GM12878 (cell line): ENCODE results near the gene ZNF41. TPM values are rescaled to one million over a fixed set of nuclear protein-coding genes. Genes with fewer than 3 reads are reported as not detected.

Experiments
- ATAC-seq: fragments of 200-7000 bp; cut with Tn5 transposase; 3 replicates; pipeline ENCODE4 v1.9.1; 2020; ENCODE audit warnings: mild to moderate bottlenecking, moderate library complexity
- BruUV-seq: library from RNA; stranded (reverse); fragments of 400-500 nt; replicated peaks from 2 replicates; lab custom pipeline; 2021; lab: Mats Ljungman, UMichigan
- CTCF ChIA-PET: fragments of 300-600 bp; sonication (Branson Sonifier 250); formaldehyde crosslinking; extraction: SDS; loops from one replicate; lab custom pipeline; 2021; ENCODE audit warnings: inconsistent platforms; lab: Yijun Ruan, JAX
- POLR2A ChIA-PET: fragments of 350-600 bp; formaldehyde crosslinking; extraction: SDS; loops from one replicate; lab custom pipeline; 2021; ENCODE audit warnings: inconsistent platforms; lab: Charles Lee
- RAD21 ChIA-PET: fragments of 300-600 bp; sonication (Branson Sonifier 250); formaldehyde crosslinking; loops from one replicate; lab custom pipeline; 2023; ENCODE audit warnings: antibody characterized with exemption; ENCODE audit not compliant: unreplicated experiment; lab: Charles Lee
- SMC1A ChIA-PET: fragments of 300-600 bp; sonication (Branson Sonifier 250); formaldehyde crosslinking; loops from one replicate; lab custom pipeline; 2023; ENCODE audit not compliant: unreplicated experiment, uncharacterized antibody; lab: Charles Lee
- DNase-seq: peaks from one replicate; pipeline ENCODE4 v3.0.0-alpha.2; 2011; ENCODE audit warnings: low read depth, low spot score
- FAIRE-seq: peaks from 3 replicates; lab custom pipeline; 2011; peaks lifted over from hg19 to GRCh38; lab: Jason Lieb, UNC
- H2AFZ ChIP-seq: 2 replicates; pipeline ENCODE4 v1.6.0; 2011; ENCODE audit warnings: low read depth, low read length, control low read depth; ENCODE audit not compliant: control insufficient read depth
- H3K27ac ChIP-seq: 2 replicates; pipeline ENCODE4 v1.5.1; 2011; ENCODE audit warnings: control low read depth; ENCODE audit not compliant: control insufficient read depth, insufficient read depth
- H3K27me3 ChIP-seq, 2 experiments: replicated peaks in 1 of 2; 2 replicates each; pipeline versions ENCODE4 v1.6.0 to v1.6.1; 2011; ENCODE audit warnings: low read length in 1 of 2; ENCODE audit not compliant: control insufficient read depth in 2 of 2, insufficient read depth in 2 of 2
- H3K36me3 ChIP-seq, 2 experiments: 2 replicates each; pipeline ENCODE4 v1.5.1; 2011; ENCODE audit warnings: low read length in 1 of 2; ENCODE audit not compliant: control insufficient read depth in 2 of 2, insufficient read depth in 2 of 2
- H3K4me1 ChIP-seq: 2 replicates; pipeline ENCODE4 v1.6.1; 2011; ENCODE audit warnings: mild to moderate bottlenecking, low read length, moderate library complexity, mixed read lengths; ENCODE audit not compliant: control insufficient read depth, insufficient read depth
- H3K4me2 ChIP-seq: 2 replicates; pipeline ENCODE4 v1.6.0; 2011; ENCODE audit warnings: control low read depth; ENCODE audit not compliant: control insufficient read depth, insufficient read depth
- H3K4me3 ChIP-seq: fragments of 200-600 bp; sonication (generic); 2 replicates; pipeline ENCODE4 v1.5.1; 2016
- H3K79me2 ChIP-seq: 2 replicates; pipeline ENCODE4 v1.6.0; 2011; ENCODE audit warnings: low read length; ENCODE audit not compliant: control insufficient read depth, insufficient read depth
- H3K9ac ChIP-seq: 2 replicates; pipeline ENCODE4 v1.8.0; 2011; ENCODE audit warnings: low read length, control low read depth, mixed read lengths; ENCODE audit not compliant: control insufficient read depth, insufficient read depth
- H3K9me3 ChIP-seq: replicated peaks from 3 replicates; pipeline ENCODE4 v1.5.1; 2011; ENCODE audit warnings: mild to moderate bottlenecking, low read length; ENCODE audit not compliant: control insufficient read depth, insufficient read depth
- H4K20me1 ChIP-seq: 2 replicates; pipeline ENCODE4 v1.6.0; 2011; ENCODE audit not compliant: control insufficient read depth, insufficient read depth
- BMI1 ChIP-seq: fragments of 450-650 bp; IDR thresholded peaks from 2 replicates; pipeline ENCODE4 v1.6.1; 2016; ENCODE audit warnings: mild to moderate bottlenecking, moderate library complexity, borderline replicate concordance
- CBFB ChIP-seq: IDR thresholded peaks from 2 replicates; pipeline ENCODE4 v1.6.1; 2016; ENCODE audit warnings: antibody characterized with exemption, low read depth
- SPI1 ChIP-seq: IDR thresholded peaks from 2 replicates; pipeline ENCODE4 v1.6.1; 2011; ENCODE audit warnings: low read depth, mild to moderate bottlenecking, low read length, moderate library complexity, borderline replicate concordance; ENCODE audit not compliant: insufficient read depth
- USF1 ChIP-seq: IDR thresholded peaks from 2 replicates; pipeline ENCODE4 v1.6.1; 2011; ENCODE audit warnings: borderline replicate concordance, low read depth, mild to moderate bottlenecking, moderate library complexity, mixed read lengths, low read length; ENCODE audit not compliant: insufficient read depth; ENCODE audit errors: extremely low read length
- WGBS: methylation state at CpG from one replicate; pipeline ENCODE4 v1.1.6; 2016; ENCODE audit warnings: low lambda C conversion rate; ENCODE audit not compliant: insufficient replicate concordance, insufficient coverage; ENCODE audit errors: missing lambda C conversion rate; 5-methylcytosine and 5-hydroxymethylcytosine counted together
- in situ Hi-C: fragments of 300-500 bp; cut with MboI; formaldehyde crosslinking; loops from 9 replicates; pipeline ENCODE4 v1.14.3; 2018; ENCODE audit warnings: mixed read lengths
- intact Hi-C: fragments of 100-400 bp; cut with micrococcal nuclease; formaldehyde crosslinking; loops from one replicate; pipeline ENCODE4 v1.14.2; 2022; ENCODE audit not compliant: unreplicated experiment
- polyA plus RNA-seq, 11 experiments: library from polyadenylated mRNA; depleted of rRNA in 4 of 11; unstranded in 6 of 11; stranded (reverse) in 5 of 11; fragments of >200 nt; fragmentation: Nextera tagmentation in 4 of 11; fragmentation: Illumina TruSeq in 1 of 11; extraction: Ambion mirVana in 4 of 11; extraction: Trizol in 1 of 11; gene quantifications; 1 replicate in 1 of 11; 2 replicates in 10 of 11; pipeline versions ENCODE4 v1.2.1 to v1.2.3, GENCODE V29; 2011 to 2016; ENCODE audit warnings: inconsistent platforms in 2 of 11, missing spikeins in 2 of 11, low read depth in 1 of 11
- total RNA-seq, 4 experiments: library from RNA; depleted of rRNA in 3 of 4; stranded (reverse); fragments of >200 nt in 3 of 4; fragmentation: Illumina TruSeq in 1 of 4; extraction: Trizol in 1 of 4; gene quantifications; 2 replicates each; pipeline versions ENCODE4 v1.2.1 to v1.2.3, GENCODE V29; 2013 to 2021
- TF ChIP-seq, protein P1 (sequence below): fragments of 450-650 bp; IDR thresholded peaks from 2 replicates; pipeline ENCODE4 v1.6.1; 2016; ENCODE audit warnings: mild to moderate bottlenecking
- TF ChIP-seq, protein P2 (sequence below): IDR thresholded peaks from 2 replicates; pipeline ENCODE4 v1.6.1; 2012; ENCODE audit warnings: improper control_type of control experiment, low read depth, low read length; ENCODE audit not compliant: insufficient replicate concordance

Gene ZNF41
- total and polyA plus RNA-seq, 10 of the 15 experiments (the other 5 are each of a cell fraction or from before 2014, with no cell fraction given), result 0.95 to 10.6 (median 7.5) TPM

DNA sequence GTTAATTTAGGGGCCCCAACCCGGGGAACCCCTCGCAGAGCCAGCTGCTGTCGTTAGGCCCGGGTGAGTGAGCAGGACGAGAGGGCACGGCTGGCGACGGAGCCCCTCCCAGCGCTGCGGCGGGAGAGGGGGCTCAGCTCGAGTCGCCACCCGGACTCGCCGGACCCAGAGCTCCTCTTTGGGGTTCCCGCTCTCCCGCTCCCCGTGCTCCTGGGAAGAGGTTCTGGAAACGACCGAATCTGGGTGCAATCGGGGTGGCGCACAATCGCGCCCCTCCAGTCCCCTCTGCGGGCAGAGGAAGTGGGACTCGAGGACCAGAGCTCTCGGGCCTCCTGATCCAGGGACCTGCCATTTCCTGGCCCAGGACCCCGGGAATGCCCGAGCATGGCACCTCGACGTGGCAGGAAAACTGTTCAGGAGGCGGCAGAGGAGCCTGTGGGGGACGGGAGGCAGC is 40.7 kb upstream of the ZNF41 start:
- H3K4me3 ChIP-seq, result peak overlapping the region; percentile 50
- H3K36me3 ChIP-seq, result no peaks in the 10 kb centered on the region
- H3K27ac ChIP-seq, result peak overlapping the region; percentile 10; the same call in 1 of the 2 replicates
- H3K27me3 ChIP-seq, result no peaks in the 10 kb centered on the region
- no peaks in the 10 kb centered on the region for H4K20me1 ChIP-seq
- RAD21 ChIA-PET, result interaction anchor here (0.6 to 2.1 kb wide), 13 partner anchors 8 to 333 kb away, joined by 3 to 25 read pairs (median 4); no protein-coding TSS in a partner anchor
- H3K9ac ChIP-seq, result peak overlapping the region; percentile 27; the same call in 1 of the 2 replicates
- no peaks in the 10 kb centered on the region for H3K79me2 ChIP-seq
- H3K9me3 ChIP-seq, result no peaks in the 10 kb centered on the region; the same call in 2 of the 3 replicates
- CTCF ChIA-PET, result interaction anchor here (0.7 to 12.6 kb wide), 15 partner anchors 10 to 430 kb away, joined by 3 to 178 read pairs (median 4); partner anchors contain the start of gene ZNF41
- ATAC-seq (peak; percentile 57), DNase-seq (no peak), FAIRE-seq (no peak)
- TF ChIP-seq, protein P1, sequence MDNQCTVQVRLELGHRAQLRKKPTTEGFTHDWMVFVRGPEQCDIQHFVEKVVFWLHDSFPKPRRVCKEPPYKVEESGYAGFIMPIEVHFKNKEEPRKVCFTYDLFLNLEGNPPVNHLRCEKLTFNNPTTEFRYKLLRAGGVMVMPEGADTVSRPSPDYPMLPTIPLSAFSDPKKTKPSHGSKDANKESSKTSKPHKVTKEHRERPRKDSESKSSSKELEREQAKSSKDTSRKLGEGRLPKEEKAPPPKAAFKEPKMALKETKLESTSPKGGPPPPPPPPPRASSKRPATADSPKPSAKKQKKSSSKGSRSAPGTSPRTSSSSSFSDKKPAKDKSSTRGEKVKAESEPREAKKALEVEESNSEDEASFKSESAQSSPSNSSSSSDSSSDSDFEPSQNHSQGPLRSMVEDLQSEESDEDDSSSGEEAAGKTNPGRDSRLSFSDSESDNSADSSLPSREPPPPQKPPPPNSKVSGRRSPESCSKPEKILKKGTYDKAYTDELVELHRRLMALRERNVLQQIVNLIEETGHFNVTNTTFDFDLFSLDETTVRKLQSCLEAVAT, result no peak
- TF ChIP-seq CBFB (no peak), BMI1 (no peak), SPI1 (0 out of 2 replicates have a peak, but pooled peaks have one; percentile 9), USF1 (no peak)
- TF ChIP-seq, protein P2, sequence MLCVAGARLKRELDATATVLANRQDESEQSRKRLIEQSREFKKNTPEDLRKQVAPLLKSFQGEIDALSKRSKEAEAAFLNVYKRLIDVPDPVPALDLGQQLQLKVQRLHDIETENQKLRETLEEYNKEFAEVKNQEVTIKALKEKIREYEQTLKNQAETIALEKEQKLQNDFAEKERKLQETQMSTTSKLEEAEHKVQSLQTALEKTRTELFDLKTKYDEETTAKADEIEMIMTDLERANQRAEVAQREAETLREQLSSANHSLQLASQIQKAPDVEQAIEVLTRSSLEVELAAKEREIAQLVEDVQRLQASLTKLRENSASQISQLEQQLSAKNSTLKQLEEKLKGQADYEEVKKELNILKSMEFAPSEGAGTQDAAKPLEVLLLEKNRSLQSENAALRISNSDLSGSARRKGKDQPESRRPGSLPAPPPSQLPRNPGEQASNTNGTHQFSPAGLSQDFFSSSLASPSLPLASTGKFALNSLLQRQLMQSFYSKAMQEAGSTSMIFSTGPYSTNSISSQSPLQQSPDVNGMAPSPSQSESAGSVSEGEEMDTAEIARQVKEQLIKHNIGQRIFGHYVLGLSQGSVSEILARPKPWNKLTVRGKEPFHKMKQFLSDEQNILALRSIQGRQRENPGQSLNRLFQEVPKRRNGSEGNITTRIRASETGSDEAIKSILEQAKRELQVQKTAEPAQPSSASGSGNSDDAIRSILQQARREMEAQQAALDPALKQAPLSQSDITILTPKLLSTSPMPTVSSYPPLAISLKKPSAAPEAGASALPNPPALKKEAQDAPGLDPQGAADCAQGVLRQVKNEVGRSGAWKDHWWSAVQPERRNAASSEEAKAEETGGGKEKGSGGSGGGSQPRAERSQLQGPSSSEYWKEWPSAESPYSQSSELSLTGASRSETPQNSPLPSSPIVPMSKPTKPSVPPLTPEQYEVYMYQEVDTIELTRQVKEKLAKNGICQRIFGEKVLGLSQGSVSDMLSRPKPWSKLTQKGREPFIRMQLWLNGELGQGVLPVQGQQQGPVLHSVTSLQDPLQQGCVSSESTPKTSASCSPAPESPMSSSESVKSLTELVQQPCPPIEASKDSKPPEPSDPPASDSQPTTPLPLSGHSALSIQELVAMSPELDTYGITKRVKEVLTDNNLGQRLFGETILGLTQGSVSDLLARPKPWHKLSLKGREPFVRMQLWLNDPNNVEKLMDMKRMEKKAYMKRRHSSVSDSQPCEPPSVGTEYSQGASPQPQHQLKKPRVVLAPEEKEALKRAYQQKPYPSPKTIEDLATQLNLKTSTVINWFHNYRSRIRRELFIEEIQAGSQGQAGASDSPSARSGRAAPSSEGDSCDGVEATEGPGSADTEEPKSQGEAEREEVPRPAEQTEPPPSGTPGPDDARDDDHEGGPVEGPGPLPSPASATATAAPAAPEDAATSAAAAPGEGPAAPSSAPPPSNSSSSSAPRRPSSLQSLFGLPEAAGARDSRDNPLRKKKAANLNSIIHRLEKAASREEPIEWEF, result no peak
- POLR2A ChIA-PET, result interaction anchor here (0.8 kb wide), 1 partner anchor 10 kb away, joined by 4 read pairs; no protein-coding TSS in a partner anchor
- no TSS peak for BruUV-seq
- in situ Hi-C loops (loop anchor here (5.0 kb wide), 1 partner anchor 326 kb away; no protein-coding TSS in a partner anchor), intact Hi-C loops (loop anchor here (1.0 to 5.0 kb wide), 2 partner anchors 26 to 141 kb away; no protein-coding TSS in a partner anchor)
- peak overlapping the region; percentile 75 for H2AFZ ChIP-seq
- peak overlapping the region; percentile 82 for H3K4me2 ChIP-seq
- 36% methylated on average over 24 of the region's 34 CpGs for WGBS
- H3K4me1 ChIP-seq, result no peaks in the 10 kb centered on the region
- SMC1A ChIA-PET, result interaction anchor here (1.0 to 5.8 kb wide), 6 partner anchors 18 to 493 kb away, joined by 3 to 52 read pairs (median 4); no protein-coding TSS in a partner anchor
